H9 (cell line): ENCODE data around the gene ATOX1. TPM values are rescaled to one million over a fixed set of nuclear protein-coding genes. Genes with fewer than 3 reads are reported as not detected.

ENCODE experiments used
- DNase-seq: peaks from one replicate; pipeline ENCODE4 v3.0.0-alpha.2; 2017
- H2AFZ ChIP-seq: one replicate; pipeline ENCODE4 v1.6.1; 2013; ENCODE audit warnings: mild to moderate bottlenecking, low read length, control low read depth, moderate library complexity
- H2AK5ac ChIP-seq: 2 replicates; pipeline ENCODE4 v1.6.1; 2013; ENCODE audit warnings: low read length, control low read depth, mixed read lengths; ENCODE audit not compliant: insufficient read length
- H2BK120ac ChIP-seq: one replicate; pipeline ENCODE4 v1.6.1; 2013; ENCODE audit warnings: low read depth, mild to moderate bottlenecking, low read length, control low read depth, inconsistent platforms; ENCODE audit not compliant: poor library complexity, severe bottlenecking
- H2BK12ac ChIP-seq: 2 replicates; pipeline ENCODE4 v1.6.1; 2013; ENCODE audit warnings: low read length, control low read depth, mixed read lengths, low read depth; ENCODE audit not compliant: insufficient read length
- H2BK15ac ChIP-seq: 2 replicates; pipeline ENCODE4 v1.6.1; 2013; ENCODE audit warnings: low read depth, low read length, control low read depth
- H2BK20ac ChIP-seq: one replicate; pipeline ENCODE4 v1.6.1; 2013; ENCODE audit warnings: low read depth, mild to moderate bottlenecking, low read length, control low read depth, inconsistent platforms; ENCODE audit not compliant: poor library complexity, severe bottlenecking
- H2BK5ac ChIP-seq: 2 replicates; pipeline ENCODE4 v1.6.1; 2013; ENCODE audit warnings: low read length, control low read depth, mixed read lengths; ENCODE audit not compliant: insufficient read length
- H3K14ac ChIP-seq: 2 replicates; pipeline ENCODE4 v1.6.1; 2013; ENCODE audit warnings: low read length, control low read depth; ENCODE audit not compliant: insufficient read depth
- H3K18ac ChIP-seq: 2 replicates; pipeline ENCODE4 v1.6.1; 2013; ENCODE audit warnings: low read depth, mild to moderate bottlenecking, mixed read lengths, low read length, control low read depth; ENCODE audit not compliant: insufficient read length
- H3K23ac ChIP-seq: 2 replicates; pipeline ENCODE4 v1.6.1; 2013; ENCODE audit warnings: low read length, control low read depth, mixed read lengths, low read depth; ENCODE audit not compliant: insufficient read length
- H3K23me2 ChIP-seq: 2 replicates; pipeline ENCODE4 v1.6.1; 2013; ENCODE audit warnings: low read depth, mild to moderate bottlenecking, mixed read lengths, low read length, control low read depth; ENCODE audit not compliant: insufficient read length, poor library complexity, severe bottlenecking
- H3K27ac ChIP-seq: 2 replicates; pipeline ENCODE4 v1.5.1; 2013; ENCODE audit warnings: low read length, control low read depth, mixed read lengths, low read depth; ENCODE audit not compliant: insufficient read length
- H3K27me3 ChIP-seq: 2 replicates; pipeline ENCODE4 v1.6.1; 2013; ENCODE audit warnings: low read length, control low read depth, inconsistent platforms; ENCODE audit not compliant: insufficient read depth
- H3K4ac ChIP-seq: 2 replicates; pipeline ENCODE4 v1.6.1; 2013; ENCODE audit warnings: low read depth, mild to moderate bottlenecking, control low read depth, inconsistent platforms, low read length, moderate library complexity
- H3K4me1 ChIP-seq: 2 replicates; pipeline ENCODE4 v1.6.1; 2013; ENCODE audit warnings: low read length, control low read depth, inconsistent platforms; ENCODE audit not compliant: insufficient read depth
- H3K4me2 ChIP-seq: 2 replicates; pipeline ENCODE4 v1.6.1; 2013; ENCODE audit warnings: low read length, control low read depth, mixed read lengths; ENCODE audit not compliant: insufficient read length, insufficient read depth
- H3K56ac ChIP-seq: 2 replicates; pipeline ENCODE4 v1.6.1; 2013; ENCODE audit warnings: low read depth, mild to moderate bottlenecking, mixed read lengths, low read length, control low read depth; ENCODE audit not compliant: insufficient read length
- H3K79me1 ChIP-seq: 2 replicates; pipeline ENCODE4 v1.6.1; 2013; ENCODE audit warnings: low read depth, mild to moderate bottlenecking, moderate library complexity, low read length, control low read depth, inconsistent platforms; ENCODE audit not compliant: insufficient read depth, poor library complexity, severe bottlenecking
- H3K79me2 ChIP-seq: 2 replicates; pipeline ENCODE4 v1.6.1; 2013; ENCODE audit warnings: low read length, control low read depth, inconsistent platforms; ENCODE audit not compliant: insufficient read depth
- H3K9ac ChIP-seq: 2 replicates; pipeline ENCODE4 v1.6.1; 2013; ENCODE audit warnings: low read length, control low read depth, mixed read lengths; ENCODE audit not compliant: insufficient read length; ENCODE audit errors: extremely low read depth
- H3K9me3 ChIP-seq: one replicate; pipeline ENCODE4 v1.6.1; 2013; ENCODE audit warnings: low read depth, low read length, inconsistent platforms; ENCODE audit not compliant: control insufficient read depth
- H3T11ph ChIP-seq: one replicate; pipeline ENCODE4 v1.6.1; 2013; ENCODE audit warnings: mild to moderate bottlenecking, low read length, control low read depth, inconsistent platforms
- H4K20me1 ChIP-seq: one replicate; pipeline ENCODE4 v1.6.1; 2013; ENCODE audit not compliant: control insufficient read depth, insufficient read length, insufficient read depth
- H4K5ac ChIP-seq: 2 replicates; pipeline ENCODE4 v1.6.1; 2013; ENCODE audit warnings: low read depth, mild to moderate bottlenecking, mixed read lengths, low read length, control low read depth; ENCODE audit not compliant: insufficient read length
- H4K8ac ChIP-seq: replicated peaks from 2 replicates; pipeline ENCODE4 v1.6.1; 2013; ENCODE audit warnings: low read length, control low read depth, mixed read lengths, low read depth; ENCODE audit not compliant: insufficient read length
- H4K91ac ChIP-seq: 2 replicates; pipeline ENCODE4 v1.6.1; 2013; ENCODE audit warnings: low read depth, mild to moderate bottlenecking, moderate library complexity, mixed read lengths, low read length, control low read depth; ENCODE audit not compliant: insufficient read length
- H3K27ac Mint-ChIP-seq, 3 experiments: 2 replicates in 2 of 3; 3 replicates in 1 of 3; pipeline ENCODE4 v1.8.0; 2020 to 2021; ENCODE audit warnings: mixed read lengths in 3 of 3, mild to moderate bottlenecking in 1 of 3, moderate library complexity in 1 of 3
- H3K27me3 Mint-ChIP-seq: 2 replicates; pipeline ENCODE4 v1.8.0; 2021; ENCODE audit warnings: low read depth, mild to moderate bottlenecking, moderate library complexity, mixed read lengths
- H3K36me3 Mint-ChIP-seq, 3 experiments: 2 replicates in 2 of 3; 3 replicates in 1 of 3; pipeline ENCODE4 v1.8.0; 2020 to 2021; ENCODE audit warnings: low read depth in 3 of 3, mixed read lengths in 3 of 3; ENCODE audit not compliant: insufficient read depth in 1 of 3
- H3K4me1 Mint-ChIP-seq, 2 experiments: 2 replicates each; pipeline ENCODE4 v1.8.0; 2020; ENCODE audit warnings: mixed read lengths in 2 of 2
- H3K4me3 Mint-ChIP-seq, 2 experiments: 2 replicates in 1 of 2; 3 replicates in 1 of 2; pipeline ENCODE4 v1.8.0; 2020 to 2021; ENCODE audit warnings: mild to moderate bottlenecking in 2 of 2, mixed read lengths in 2 of 2, moderate library complexity in 1 of 2
- H3K9me3 Mint-ChIP-seq, 2 experiments: 2 replicates in 1 of 2; 3 replicates in 1 of 2; pipeline ENCODE4 v1.8.0; 2020; ENCODE audit warnings: mild to moderate bottlenecking in 2 of 2, mixed read lengths in 2 of 2, moderate library complexity in 1 of 2
- WGBS: extraction: QIAGEN DNeasy Blood & Tissue Kit; methylation state at CpG from one replicate; pipeline ENCODE4 v1.1.7; 2013; ENCODE audit warnings: missing lambda C conversion rate, low lambda C conversion rate, mixed read lengths; ENCODE audit not compliant: insufficient read length; ENCODE audit errors: extremely low coverage; 5-methylcytosine and 5-hydroxymethylcytosine counted together
- total RNA-seq: library from RNA; stranded (reverse); gene quantifications from 2 replicates; pipeline ENCODE4 v1.2.1, GENCODE V29; 2021
- TF ChIP-seq, protein P1 (sequence below): fragments of 200-600 bp; sonication (generic); conservative IDR thresholded peaks from 3 replicates; pipeline ENCODE4 v1.8.0; 2021; ENCODE audit warnings: antibody characterized with exemption, mild to moderate bottlenecking

The ATOX1 gene
- total RNA-seq, 1 experiment from 2014 or later: 75.0 TPM

DNA sequence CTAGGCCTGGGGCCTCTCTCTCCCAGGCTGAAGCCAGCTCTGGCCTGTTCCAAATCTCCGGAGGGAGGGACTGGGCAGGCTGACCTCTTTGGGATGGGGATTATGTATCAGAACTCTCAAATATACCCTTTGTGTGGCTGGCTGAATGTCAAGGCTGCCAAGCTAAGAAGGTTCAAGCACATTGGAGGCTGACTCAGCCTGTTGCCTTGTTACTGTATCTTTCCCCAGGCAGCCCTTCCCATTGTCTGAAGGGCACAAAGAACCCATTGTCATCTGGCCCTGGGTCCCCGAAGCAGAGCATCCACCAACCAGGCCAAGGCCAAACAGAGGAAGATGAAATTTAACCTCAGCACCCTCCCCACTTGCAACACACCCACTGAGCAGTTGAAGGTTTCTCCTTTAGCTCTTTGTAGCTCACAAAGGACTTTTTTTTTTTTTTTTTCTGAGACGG is 64.4 kb downstream of the ATOX1 start:
- H2BK12ac ChIP-seq: no peak overlapping the region
- H3K56ac ChIP-seq: no peak overlapping the region
- Mint-ChIP-seq H3K9me3 (no peaks in the 10 kb centered on the region), H3K27me3 (peaks cover 4% of the 10 kb centered on the region), H3K4me3 (no peak overlapping the region), H3K27ac (no peak overlapping the region), H3K36me3 (no peaks in the 10 kb centered on the region), H3K4me1 (peaks cover 18 to 26% of the 10 kb centered on the region in 2 experiments)
- H4K20me1 ChIP-seq: no peaks in the 10 kb centered on the region
- no peak overlapping the region for H3K18ac ChIP-seq
- no peak overlapping the region for H3T11ph ChIP-seq
- H3K4me1 ChIP-seq: 0 out of 2 replicates have a peak, but pooled peaks cover 5% of the 10 kb centered on the region
- no peak overlapping the region for H3K23ac ChIP-seq
- H3K4me2 ChIP-seq: no peak overlapping the region
- no peak overlapping the region for H4K8ac ChIP-seq
- H3K14ac ChIP-seq: no peak overlapping the region
- H2BK15ac ChIP-seq: no peak overlapping the region
- no peak overlapping the region for H4K91ac ChIP-seq
- no peak overlapping the region for H2AK5ac ChIP-seq
- TF ChIP-seq, protein P1, sequence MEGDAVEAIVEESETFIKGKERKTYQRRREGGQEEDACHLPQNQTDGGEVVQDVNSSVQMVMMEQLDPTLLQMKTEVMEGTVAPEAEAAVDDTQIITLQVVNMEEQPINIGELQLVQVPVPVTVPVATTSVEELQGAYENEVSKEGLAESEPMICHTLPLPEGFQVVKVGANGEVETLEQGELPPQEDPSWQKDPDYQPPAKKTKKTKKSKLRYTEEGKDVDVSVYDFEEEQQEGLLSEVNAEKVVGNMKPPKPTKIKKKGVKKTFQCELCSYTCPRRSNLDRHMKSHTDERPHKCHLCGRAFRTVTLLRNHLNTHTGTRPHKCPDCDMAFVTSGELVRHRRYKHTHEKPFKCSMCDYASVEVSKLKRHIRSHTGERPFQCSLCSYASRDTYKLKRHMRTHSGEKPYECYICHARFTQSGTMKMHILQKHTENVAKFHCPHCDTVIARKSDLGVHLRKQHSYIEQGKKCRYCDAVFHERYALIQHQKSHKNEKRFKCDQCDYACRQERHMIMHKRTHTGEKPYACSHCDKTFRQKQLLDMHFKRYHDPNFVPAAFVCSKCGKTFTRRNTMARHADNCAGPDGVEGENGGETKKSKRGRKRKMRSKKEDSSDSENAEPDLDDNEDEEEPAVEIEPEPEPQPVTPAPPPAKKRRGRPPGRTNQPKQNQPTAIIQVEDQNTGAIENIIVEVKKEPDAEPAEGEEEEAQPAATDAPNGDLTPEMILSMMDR: no peak
- H2BK5ac ChIP-seq: no peak overlapping the region
- H3K79me1 ChIP-seq: no peaks in the 10 kb centered on the region
- H2AFZ ChIP-seq: no peak overlapping the region
- no peaks in the 10 kb centered on the region for H3K27me3 ChIP-seq
- no peak overlapping the region for H2BK120ac ChIP-seq
- H2BK20ac ChIP-seq: no peak overlapping the region
- H3K9me3 ChIP-seq: no peaks in the 10 kb centered on the region
- no peak overlapping the region for H3K9ac ChIP-seq
- no peak overlapping the region for H4K5ac ChIP-seq
- H3K27ac ChIP-seq: no peak overlapping the region
- no CpG with 5 or more reads among the region's 3 CpGs for WGBS
- no peaks in the 10 kb centered on the region for H3K79me2 ChIP-seq
- no peaks in the 10 kb centered on the region for H3K23me2 ChIP-seq
- no peak overlapping the region for H3K4ac ChIP-seq
- DNase-seq: no peak

Other genes with a start within 250 kb of the ATOX1 start
- gene FAT2, start 167.3 kb downstream of the ATOX1 start, total RNA-seq: 0.15 and 0.18 TPM in 2 replicates
- 320 and 323 TPM in 2 replicates for gene SPARC, start 71.7 kb downstream of the ATOX1 start, total RNA-seq
- gene G3BP1, start 13.3 kb upstream of the ATOX1 start, total RNA-seq: 439 and 448 TPM in 2 replicates
- gene GLRA1, start 166.2 kb upstream of the ATOX1 start, total RNA-seq: not detected in 2 replicates